Left ventricle myocardium inferior (tissue), 1 donor: Measurements from ENCODE around the gene AZI2. TPM values are rescaled to one million over a fixed set of nuclear protein-coding genes. Genes with fewer than 3 reads are reported as not detected.

Experiments
- DNase-seq: peaks from one replicate; pipeline ENCODE4 v3.0.0-alpha.2; 2020
- H3K27ac ChIP-seq: fragments of 200-600 bp; replicated peaks from 2 replicates; pipeline ENCODE4 v1.8.0; 2021
- H3K27me3 ChIP-seq: fragments of 200-600 bp; 2 replicates; pipeline ENCODE4 v1.8.0; 2021; ENCODE audit warnings: low read depth
- H3K36me3 ChIP-seq: fragments of 200-600 bp; 2 replicates; pipeline ENCODE4 v1.8.0; 2021
- H3K4me1 ChIP-seq: fragments of 200-600 bp; 2 replicates; pipeline ENCODE4 v1.8.0; 2021
- H3K4me3 ChIP-seq: fragments of 200-600 bp; 2 replicates; pipeline ENCODE4 v1.8.0; 2021; ENCODE audit warnings: mild to moderate bottlenecking, moderate library complexity
- H3K9me3 ChIP-seq: fragments of 200-600 bp; replicated peaks from 2 replicates; pipeline ENCODE4 v1.8.0; 2021
- CTCF ChIP-seq: fragments of 200-600 bp; IDR thresholded peaks from 2 replicates; pipeline ENCODE4 v1.8.0; 2021; ENCODE audit warnings: antibody characterized with exemption, mild to moderate bottlenecking, borderline replicate concordance
- intact Hi-C: fragments of 100-400 bp; cut with micrococcal nuclease; formaldehyde crosslinking; loops from one replicate; pipeline ENCODE4 v1.11.0; 2022
- total RNA-seq: library from RNA; stranded (reverse); fragmentation: NEBNext Ultra II Directional; extraction: Animal tissue kit (Norgen Biotek cat#: 25700); gene quantifications from one replicate; pipeline ENCODE4 v1.2.1, GENCODE V29; 2021
- donor health status: DM: no; HTN: yes; CAD: no; lungs with severe emphysema.

The AZI2 gene
- total RNA-seq, 1 donor from 2014 or later = 37.5 TPM

GRCh38 chr3:28278918-28279317 lies 69.7 kb downstream of the AZI2 start:
- intact Hi-C loops = no loop called here
- no peak for TF ChIP-seq CTCF
- H3K9me3 ChIP-seq = peaks cover 10% of the 10 kb centered on the region
- H3K27ac ChIP-seq = no peak overlapping the region
- H3K36me3 ChIP-seq = peaks cover 20% of the 10 kb centered on the region
- H3K4me1 ChIP-seq = peaks cover 17% of the 10 kb centered on the region
- no peaks in the 10 kb centered on the region for H3K27me3 ChIP-seq
- no peak for DNase-seq
- H3K4me3 ChIP-seq = no peak overlapping the region

- Histone ChIP-seq H3K27me3 (no peaks in the 10 kb centered on the region), H3K27ac (no peak overlapping the region), H3K36me3 (peaks cover 63% of the 10 kb centered on the region), H3K4me1 (peaks cover 3% of the 10 kb centered on the region), H3K4me3 (no peak overlapping the region), H3K9me3 (peaks cover 41% of the 10 kb centered on the region)
- intact Hi-C loops = no loop called here
- no peak for DNase-seq
- TF ChIP-seq CTCF = no peak
Observed at GRCh38 chr3:28273837-28274236, 74.8 kb downstream of the AZI2 start.

Other genes starting within 250 kb of the AZI2 start
- 41.0 TPM for gene CMC1, start 107.2 kb downstream of the AZI2 start, total RNA-seq
- gene ZCWPW2, start 103 bp downstream of the AZI2 start, total RNA-seq = 2.2 TPM